ENCODE data around the gene CLEC18A. TPM values are rescaled to one million over a fixed set of nuclear protein-coding genes. Genes with fewer than 3 reads are reported as not detected.

CLEC18A gene
- total RNA-seq, 1 donor from 2014 or later: 5.9 TPM

DNA sequence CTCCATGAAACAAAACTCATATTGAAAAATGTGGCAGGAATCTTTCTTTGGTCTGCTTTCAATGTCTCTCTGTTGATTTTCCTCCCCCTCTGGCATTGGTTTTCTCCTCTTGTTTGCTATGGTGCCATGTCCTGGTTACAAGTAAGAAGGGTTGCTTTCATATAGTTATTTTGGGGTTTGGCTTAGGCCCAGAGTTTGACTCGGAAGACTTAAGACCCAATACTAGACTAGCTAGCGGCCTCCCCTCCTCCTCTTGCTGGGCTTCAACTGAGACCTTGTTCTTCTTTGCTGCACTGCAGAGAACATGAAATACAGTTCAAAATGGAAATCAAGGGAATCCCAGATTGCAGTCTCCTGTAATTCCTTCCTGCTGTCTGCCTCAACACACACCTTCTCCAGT lies 30.0 kb upstream of the CLEC18A start:
- no peak overlapping the region for H3K9ac ChIP-seq
- H3K27ac ChIP-seq: no peak overlapping the region
- Mint-ChIP-seq H3K9me3 (no peaks in the 10 kb centered on the region), H3K4me1 (peaks cover 23% of the 10 kb centered on the region), H3K4me3 (no peak overlapping the region), H3K27me3 (ENCODE audit: insufficient read depth, low read depth) (peaks cover 3% of the 10 kb centered on the region), H3K36me3 (peaks cover 3% of the 10 kb centered on the region), H3K27ac (no peak overlapping the region)
- no peak overlapping the region for H3K4me3 ChIP-seq
- H3K4me1 ChIP-seq: peaks cover 15% of the 10 kb centered on the region
- H3K4me2 ChIP-seq: no peak overlapping the region
- H3F3A ChIP-seq (ENCODE audit: low read depth): no peaks in the 10 kb centered on the region
- no peak for DNase-seq (ENCODE audit: low spot score)
- H3K36me3 ChIP-seq: no peaks in the 10 kb centered on the region
- TF ChIP-seq EZH2 (IDR thresholded peaks at IDR 0.05) (no peak), CTCF (IDR thresholded peaks at IDR 0.05) (no peak), EZH2phosphoT487 (IDR thresholded peaks at IDR 0.05) (no peak)
- no peaks in the 10 kb centered on the region for H3K79me2 ChIP-seq (ENCODE audit: low read depth)
- H3K27me3 ChIP-seq: no peaks in the 10 kb centered on the region
- H3K9me3 ChIP-seq (ENCODE audit: low read depth): no peaks in the 10 kb centered on the region
- H2AFZ ChIP-seq (replicated peaks): no peak overlapping the region
- H4K20me1 ChIP-seq (ENCODE audit: low read depth): no peaks in the 10 kb centered on the region

DNA sequence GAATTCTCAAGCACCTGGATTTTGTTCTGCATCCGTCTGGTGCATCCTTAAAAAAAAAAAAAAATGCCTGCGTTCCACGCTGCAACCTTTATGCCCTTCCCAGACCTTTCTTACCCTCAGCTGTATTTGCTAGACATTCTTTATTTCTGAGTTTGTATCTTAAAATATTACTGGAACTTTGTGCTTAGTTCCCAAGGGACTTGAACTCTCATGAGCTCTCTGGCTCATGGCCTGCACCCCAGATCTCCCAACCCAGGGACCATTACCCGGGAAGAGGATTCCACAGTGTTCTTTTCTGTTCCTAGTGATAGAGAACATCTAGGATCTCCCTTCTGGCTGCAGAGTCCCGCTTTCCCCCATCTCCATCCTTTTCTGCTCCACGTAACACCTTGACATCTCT lies 28.9 kb upstream of the CLEC18A start:
- peaks cover 28% of the 10 kb centered on the region for H3K4me1 Mint-ChIP-seq

GRCh38 chr16:69924041-69924775 lies 26.9 kb upstream of the CLEC18A start:
- H2AFZ ChIP-seq (replicated peaks): no peak overlapping the region
- TF ChIP-seq CTCF (IDR thresholded peaks at IDR 0.05): no peak
- TF ChIP-seq EZH2phosphoT487 (IDR thresholded peaks at IDR 0.05): no peak
- TF ChIP-seq EZH2 (IDR thresholded peaks at IDR 0.05): no peak
- Mint-ChIP-seq H3K36me3 (no peaks in the 10 kb centered on the region), H3K27ac (no peak overlapping the region), H3K27me3 (ENCODE audit: insufficient read depth, low read depth) (peaks cover 7% of the 10 kb centered on the region), H3K4me3 (no peak overlapping the region), H3K4me1 (peaks cover 17% of the 10 kb centered on the region), H3K9me3 (no peaks in the 10 kb centered on the region)
- no peaks in the 10 kb centered on the region for H3K9me3 ChIP-seq (ENCODE audit: low read depth)
- no peaks in the 10 kb centered on the region for H3F3A ChIP-seq (ENCODE audit: low read depth)
- H4K20me1 ChIP-seq (ENCODE audit: low read depth): no peaks in the 10 kb centered on the region
- H3K27me3 ChIP-seq: no peaks in the 10 kb centered on the region
- DNase-seq (ENCODE audit: low spot score): no peak
- no peaks in the 10 kb centered on the region for H3K36me3 ChIP-seq
- no peak overlapping the region for H3K4me3 ChIP-seq
- H3K9ac ChIP-seq: no peak overlapping the region
- H3K79me2 ChIP-seq (ENCODE audit: low read depth): no peaks in the 10 kb centered on the region
- no peak overlapping the region for H3K4me2 ChIP-seq
- no peaks in the 10 kb centered on the region for H3K4me1 ChIP-seq
- no peak overlapping the region for H3K27ac ChIP-seq

More for the DNA sequence above, 28.9 kb upstream of the CLEC18A start:
- no peak overlapping the region for H3K27ac ChIP-seq
- Mint-ChIP-seq H3K4me3 (no peak overlapping the region), H3K36me3 (peaks cover 3% of the 10 kb centered on the region), H3K9me3 (no peaks in the 10 kb centered on the region), H3K27ac (peak overlapping the region; percentile 59), H3K27me3 (ENCODE audit: insufficient read depth, low read depth) (peaks cover 3% of the 10 kb centered on the region)
- H3K9me3 ChIP-seq (ENCODE audit: low read depth): no peaks in the 10 kb centered on the region
- no peak for DNase-seq (ENCODE audit: low spot score)
- no peaks in the 10 kb centered on the region for H4K20me1 ChIP-seq (ENCODE audit: low read depth)
- no peaks in the 10 kb centered on the region for H3F3A ChIP-seq (ENCODE audit: low read depth)
- H3K4me2 ChIP-seq: no peak overlapping the region
- peaks cover 11% of the 10 kb centered on the region for H3K4me1 ChIP-seq
- no peak overlapping the region for H3K4me3 ChIP-seq
- no peak overlapping the region for H2AFZ ChIP-seq (replicated peaks)
- H3K9ac ChIP-seq: no peak overlapping the region
- H3K27me3 ChIP-seq: no peaks in the 10 kb centered on the region
- H3K79me2 ChIP-seq (ENCODE audit: low read depth): no peaks in the 10 kb centered on the region
- TF ChIP-seq EZH2 (IDR thresholded peaks at IDR 0.05) (no peak), EZH2phosphoT487 (IDR thresholded peaks at IDR 0.05) (no peak), CTCF (IDR thresholded peaks at IDR 0.05) (no peak)
- no peaks in the 10 kb centered on the region for H3K36me3 ChIP-seq

Data from neural progenitor cell (in vitro differentiated cells).